K562 (cell line): Measurements from ENCODE around the gene FBXO11. TPM values are rescaled to one million over a fixed set of nuclear protein-coding genes. Genes with fewer than 3 reads are reported as not detected.

ENCODE experiments used
- CBX2 ChIP-seq: fragments of 200-600 bp; sonication (generic); IDR thresholded peaks from one replicate; pipeline ENCODE4 v1.6.1; 2012; ENCODE audit warnings: mild to moderate bottlenecking, low read length, inconsistent platforms; ENCODE audit not compliant: insufficient read depth, poor library complexity, severe bottlenecking
- FUS ChIP-seq: fragments of 200-400 bp; formaldehyde crosslinking; optimal IDR thresholded peaks from 2 replicates; pipeline ENCODE3; 2017; ENCODE audit warnings: low read depth, low read length
- GMEB1 ChIP-seq: fragments of 250-450 bp; sonication (Bioruptor Pico); IDR thresholded peaks from 2 replicates; pipeline ENCODE4 v1.4.0; 2020; ENCODE audit warnings: mild to moderate bottlenecking
- HCFC1 ChIP-seq: IDR thresholded peaks from 2 replicates; pipeline ENCODE4 v1.6.1; 2012; ENCODE audit warnings: low read depth, low read length, improper control_type of control experiment
- IRF2 ChIP-seq: sonication (generic); formaldehyde crosslinking; IDR thresholded peaks from 2 replicates; pipeline ENCODE4 v1.8.1; 2022; ENCODE audit warnings: mild to moderate bottlenecking, missing genetic modification reagents
- KAT7 ChIP-seq: sonication (generic); formaldehyde crosslinking; IDR thresholded peaks from 2 replicates; pipeline ENCODE4 v1.8.0; 2022; ENCODE audit warnings: missing genetic modification reagents, mild to moderate bottlenecking, borderline replicate concordance
- KLF1 ChIP-seq: fragments of 450-650 bp; IDR thresholded peaks from 2 replicates; pipeline ENCODE4 v1.6.1; 2016; ENCODE audit warnings: missing genetic modification characterization, missing compliant biosample characterization
- MBD2 ChIP-seq: sonication (generic); IDR thresholded peaks from 2 replicates; pipeline ENCODE4 v1.6.1; 2016; ENCODE audit warnings: low read depth, borderline replicate concordance
- UBTF ChIP-seq, 2 experiments: IDR thresholded peaks; 2 replicates each; pipeline ENCODE4 v1.6.1; 2012; ENCODE audit warnings: improper control_type of control experiment in 2 of 2, low read depth in 2 of 2, low read length in 2 of 2, borderline replicate concordance in 1 of 2
- ZFX ChIP-seq: sonication (generic); formaldehyde crosslinking; IDR thresholded peaks from 2 replicates; pipeline ENCODE4 v1.8.0; 2022; ENCODE audit warnings: mild to moderate bottlenecking, missing genetic modification reagents, moderate library complexity
- ZNF174 ChIP-seq: fragments of 250-450 bp; sonication (Bioruptor Pico); IDR thresholded peaks from 2 replicates; pipeline ENCODE4 v1.4.0; 2020; ENCODE audit warnings: mild to moderate bottlenecking
- ZNF696 ChIP-seq: fragments of 250-450 bp; sonication (Bioruptor Pico); conservative IDR thresholded peaks from 2 replicates; pipeline ENCODE4 v1.4.0; 2020; ENCODE audit warnings: mild to moderate bottlenecking, moderate library complexity
- polyA plus RNA-seq, 8 experiments: library from polyadenylated mRNA; depleted of rRNA in 4 of 8; stranded (reverse) in 5 of 8; unstranded in 3 of 8; fragments of >200 nt; fragmentation: Nextera tagmentation in 2 of 8; fragmentation: Illumina TruSeq in 1 of 8; extraction: Ambion mirVana in 2 of 8; extraction: Trizol in 1 of 8; gene quantifications; 2 replicates each; pipeline versions ENCODE4 v1.2.1 to v1.2.3, GENCODE V29; 2011 to 2014; ENCODE audit warnings: inconsistent platforms in 1 of 8, missing spikeins in 1 of 8
- total RNA-seq, 7 experiments: library from RNA; depleted of rRNA in 6 of 7; stranded (reverse); fragments of >200 nt in 6 of 7; fragmentation: Illumina TruSeq in 2 of 7; extraction: Trizol in 2 of 7; gene quantifications; 2 replicates each; pipeline versions ENCODE4 v1.2.1 to v1.2.3, GENCODE V29; 2011 to 2021; ENCODE audit warnings: low replicate concordance in 1 of 7
- TF ChIP-seq, protein P1 (sequence below): fragments of 250-450 bp; sonication (Bioruptor Pico); IDR thresholded peaks from 2 replicates; pipeline ENCODE4 v1.4.0; 2020
- TF ChIP-seq, protein P2 (sequence below), 2 experiments: IDR thresholded peaks; 2 replicates each; pipeline ENCODE4 v1.6.1; 2011; ENCODE audit warnings: borderline replicate concordance in 1 of 2, control low read depth in 1 of 2, low read depth in 1 of 2, low read length in 1 of 2, mild to moderate bottlenecking in 1 of 2, mixed read lengths in 1 of 2, moderate library complexity in 1 of 2; ENCODE audit not compliant: insufficient read depth in 1 of 2, insufficient read length in 1 of 2, poor library complexity in 1 of 2, severe bottlenecking in 1 of 2; ENCODE audit errors: extremely low read depth in 1 of 2

Gene FBXO11
- total and polyA plus RNA-seq, 9 of the 15 experiments (the other 6 are each of a cell fraction or from before 2014, with no cell fraction given), result 8.8 to 44.5 (median 24.1) TPM

GRCh38 chr2:47782671-47783485, 123.4 kb downstream of the FBXO11 start, which contains the start of gene MSH6 (continued):
- peak; percentile 44; the same call in 1 of the 2 replicates for TF ChIP-seq KAT7 (CRISPR knock-in tag)
- peak; percentile 96 for TF ChIP-seq GMEB1 (CRISPR knock-in tag)
- TF ChIP-seq ZFX (CRISPR knock-in tag), result peak; percentile 96
- peak; percentile 64; the same call in 1 of the 2 replicates for TF ChIP-seq KLF1 (tag)
- TF ChIP-seq ZNF696, result no peak
- TF ChIP-seq UBTF (IDR thresholded peaks at IDR 0.05; ENCODE audit: borderline replicate concordance in 1 of 2, low read depth in 2 of 2, low read length in 2 of 2), result peak in 1 of 2 experiments; percentile 68; a peak in 1 of 4 replicates
- peak; percentile 51; the same call in 1 of the 2 replicates for TF ChIP-seq MBD2
- no peak for TF ChIP-seq IRF2
- no peak for TF ChIP-seq CBX2
- TF ChIP-seq FUS, result no peak
- TF ChIP-seq ZNF174 (CRISPR knock-in tag), result no peak
- TF ChIP-seq HCFC1, result no peak
- TF ChIP-seq, protein P1, sequence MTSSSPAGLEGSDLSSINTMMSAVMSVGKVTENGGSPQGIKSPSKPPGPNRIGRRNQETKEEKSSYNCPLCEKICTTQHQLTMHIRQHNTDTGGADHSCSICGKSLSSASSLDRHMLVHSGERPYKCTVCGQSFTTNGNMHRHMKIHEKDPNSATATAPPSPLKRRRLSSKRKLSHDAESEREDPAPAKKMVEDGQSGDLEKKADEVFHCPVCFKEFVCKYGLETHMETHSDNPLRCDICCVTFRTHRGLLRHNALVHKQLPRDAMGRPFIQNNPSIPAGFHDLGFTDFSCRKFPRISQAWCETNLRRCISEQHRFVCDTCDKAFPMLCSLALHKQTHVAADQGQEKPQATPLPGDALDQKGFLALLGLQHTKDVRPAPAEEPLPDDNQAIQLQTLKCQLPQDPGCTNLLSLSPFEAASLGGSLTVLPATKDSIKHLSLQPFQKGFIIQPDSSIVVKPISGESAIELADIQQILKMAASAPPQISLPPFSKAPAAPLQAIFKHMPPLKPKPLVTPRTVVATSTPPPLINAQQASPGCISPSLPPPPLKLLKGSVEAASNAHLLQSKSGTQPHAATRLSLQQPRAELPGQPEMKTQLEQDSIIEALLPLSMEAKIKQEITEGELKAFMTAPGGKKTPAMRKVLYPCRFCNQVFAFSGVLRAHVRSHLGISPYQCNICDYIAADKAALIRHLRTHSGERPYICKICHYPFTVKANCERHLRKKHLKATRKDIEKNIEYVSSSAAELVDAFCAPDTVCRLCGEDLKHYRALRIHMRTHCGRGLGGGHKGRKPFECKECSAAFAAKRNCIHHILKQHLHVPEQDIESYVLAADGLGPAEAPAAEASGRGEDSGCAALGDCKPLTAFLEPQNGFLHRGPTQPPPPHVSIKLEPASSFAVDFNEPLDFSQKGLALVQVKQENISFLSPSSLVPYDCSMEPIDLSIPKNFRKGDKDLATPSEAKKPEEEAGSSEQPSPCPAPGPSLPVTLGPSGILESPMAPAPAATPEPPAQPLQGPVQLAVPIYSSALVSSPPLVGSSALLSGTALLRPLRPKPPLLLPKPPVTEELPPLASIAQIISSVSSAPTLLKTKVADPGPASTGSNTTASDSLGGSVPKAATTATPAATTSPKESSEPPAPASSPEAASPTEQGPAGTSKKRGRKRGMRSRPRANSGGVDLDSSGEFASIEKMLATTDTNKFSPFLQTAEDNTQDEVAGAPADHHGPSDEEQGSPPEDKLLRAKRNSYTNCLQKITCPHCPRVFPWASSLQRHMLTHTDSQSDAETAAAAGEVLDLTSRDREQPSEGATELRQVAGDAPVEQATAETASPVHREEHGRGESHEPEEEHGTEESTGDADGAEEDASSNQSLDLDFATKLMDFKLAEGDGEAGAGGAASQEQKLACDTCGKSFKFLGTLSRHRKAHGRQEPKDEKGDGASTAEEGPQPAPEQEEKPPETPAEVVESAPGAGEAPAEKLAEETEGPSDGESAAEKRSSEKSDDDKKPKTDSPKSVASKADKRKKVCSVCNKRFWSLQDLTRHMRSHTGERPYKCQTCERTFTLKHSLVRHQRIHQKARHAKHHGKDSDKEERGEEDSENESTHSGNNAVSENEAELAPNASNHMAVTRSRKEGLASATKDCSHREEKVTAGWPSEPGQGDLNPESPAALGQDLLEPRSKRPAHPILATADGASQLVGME (CRISPR knock-in tag), result 0 out of 2 replicates have a peak, but pooled peaks have one; percentile 19
- TF ChIP-seq, protein P2, sequence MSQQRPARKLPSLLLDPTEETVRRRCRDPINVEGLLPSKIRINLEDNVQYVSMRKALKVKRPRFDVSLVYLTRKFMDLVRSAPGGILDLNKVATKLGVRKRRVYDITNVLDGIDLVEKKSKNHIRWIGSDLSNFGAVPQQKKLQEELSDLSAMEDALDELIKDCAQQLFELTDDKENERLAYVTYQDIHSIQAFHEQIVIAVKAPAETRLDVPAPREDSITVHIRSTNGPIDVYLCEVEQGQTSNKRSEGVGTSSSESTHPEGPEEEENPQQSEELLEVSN (IDR thresholded peaks at IDR 0.05; ENCODE audit: borderline replicate concordance in 1 of 2, extremely low read depth in 1 of 2, insufficient read depth in 1 of 2, insufficient read length in 1 of 2, low read depth in 1 of 2, low read length in 1 of 2, poor library complexity in 1 of 2, severe bottlenecking in 1 of 2), result peak; percentile 96 to 97
